Measurements from ENCODE around the gene ACIN1. TPM values are rescaled to one million over a fixed set of nuclear protein-coding genes. Genes with fewer than 3 reads are reported as not detected.

ACIN1 gene
- total and polyA plus RNA-seq, 10 of the 15 experiments (the other 5 are each of a cell fraction or from before 2014, with no cell fraction given), result 4.3 to 148 (median 93.4) TPM

GRCh38 chr14:23141706-23142444 lies 46.9 kb upstream of the ACIN1 start:
- RAD21 ChIA-PET (ENCODE audit: unreplicated experiment), result no interaction called here
- no peak for DNase-seq (ENCODE audit: low read depth, low spot score)
- H3K36me3 ChIP-seq (ENCODE audit: control insufficient read depth in 2 of 2, insufficient read depth in 2 of 2, low read length in 1 of 2), result no peaks in the 10 kb centered on the region
- in situ Hi-C loops (cut with MboI) (no loop called here), intact Hi-C loops (cut with micrococcal nuclease; ENCODE audit: unreplicated experiment) (no loop called here)
- no peak overlapping the region for H3K4me2 ChIP-seq (ENCODE audit: control insufficient read depth, insufficient read depth)
- TF ChIP-seq RBBP5 (conservative IDR thresholded peaks at IDR 0.05) (no peak), CTCF (IDR thresholded peaks at IDR 0.05 in 2 of 3, conservative IDR thresholded peaks at IDR 0.05 in 1 of 3; ENCODE audit: control insufficient read depth in 2 of 3, extremely low read depth in 1 of 3, insufficient read depth in 1 of 3, low read depth in 3 of 3, low read length in 3 of 3) (no peak), PBX3 (IDR thresholded peaks at IDR 0.05; ENCODE audit: insufficient replicate concordance, low read depth, low read length) (no peak), NBN (IDR thresholded peaks at IDR 0.05) (no peak), ZBTB33 (IDR thresholded peaks at IDR 0.05) (no peak), MTA3 (IDR thresholded peaks at IDR 0.05; ENCODE audit: borderline replicate concordance, low read length) (no peak), SP1 (IDR thresholded peaks at IDR 0.05; ENCODE audit: low read depth, low read length) (no peak), HDAC6 (IDR thresholded peaks at IDR 0.05; ENCODE audit: unreplicated experiment) (no peak), PRDM15 (CRISPR knock-in tag; IDR thresholded peaks at IDR 0.05) (no peak), CEBPB (IDR thresholded peaks at IDR 0.05; ENCODE audit: borderline replicate concordance in 1 of 2, low read depth in 2 of 2, low read length in 2 of 2) (no peak), KDM1A (IDR thresholded peaks at IDR 0.05; ENCODE audit: borderline replicate concordance) (no peak)
- H3K4me3 ChIP-seq, result no peak overlapping the region
- CTCF ChIA-PET, result interaction anchor here (3.2 kb wide), 1 partner anchor 21 kb away, joined by 16 read pairs; no protein-coding TSS in a partner anchor
- no peaks in the 10 kb centered on the region for H4K20me1 ChIP-seq (ENCODE audit: control insufficient read depth, insufficient read depth)
- no peak for ATAC-seq
- no peak for FAIRE-seq
- peaks cover 3% of the 10 kb centered on the region in 2 experiments; a peak in 3 of 4 replicates for H3K27me3 ChIP-seq (replicated peaks in 1 of 2; ENCODE audit: control insufficient read depth in 2 of 2, insufficient read depth in 2 of 2, low read length in 1 of 2)
- H3K79me2 ChIP-seq (ENCODE audit: control insufficient read depth, insufficient read depth, low read length), result no peaks in the 10 kb centered on the region
- no TSS peak for BruUV-seq (replicated peaks)
- no peaks in the 10 kb centered on the region for H3K9me3 ChIP-seq (replicated peaks; ENCODE audit: control insufficient read depth, insufficient read depth, low read length)
- H2AFZ ChIP-seq (ENCODE audit: control insufficient read depth, low read depth, low read length), result no peak overlapping the region
- no peak overlapping the region for H3K9ac ChIP-seq (ENCODE audit: control insufficient read depth, insufficient read depth, low read length)
- no peaks in the 10 kb centered on the region for H3K4me1 ChIP-seq (ENCODE audit: control insufficient read depth, insufficient read depth, low read length)
- H3K27ac ChIP-seq (ENCODE audit: control insufficient read depth, insufficient read depth), result no peak overlapping the region
- POLR2A ChIA-PET, result no interaction called here
- SMC1A ChIA-PET (ENCODE audit: uncharacterized antibody, unreplicated experiment), result no interaction called here
- WGBS (ENCODE audit: insufficient coverage, insufficient replicate concordance, low lambda C conversion rate, missing lambda C conversion rate), result 28% methylated on average over 7 of the region's 7 CpGs

Data from GM12878 (cell line).